SU-DHL-6 (cell line): Measurements from ENCODE around the gene SP7.

Experiments used
- EZH2phosphoT487 ChIP-seq: fragments of 200-600 bp; sonication (generic), shearing (Covaris generic); conservative IDR thresholded peaks from 2 replicates; pipeline ENCODE4 v1.6.1; 2018; ENCODE audit warnings: mild to moderate bottlenecking, antibody characterized with exemption, low read length, moderate library complexity, mixed read lengths
- TF ChIP-seq, protein P1 (sequence below): fragments of 200-600 bp; sonication (generic); IDR thresholded peaks from one replicate; pipeline ENCODE4 v1.5.1; 2017; ENCODE audit warnings: antibody characterized with exemption, mild to moderate bottlenecking, low read length, moderate library complexity; ENCODE audit not compliant: insufficient read depth, poor library complexity, severe bottlenecking

- TF ChIP-seq, protein P1, sequence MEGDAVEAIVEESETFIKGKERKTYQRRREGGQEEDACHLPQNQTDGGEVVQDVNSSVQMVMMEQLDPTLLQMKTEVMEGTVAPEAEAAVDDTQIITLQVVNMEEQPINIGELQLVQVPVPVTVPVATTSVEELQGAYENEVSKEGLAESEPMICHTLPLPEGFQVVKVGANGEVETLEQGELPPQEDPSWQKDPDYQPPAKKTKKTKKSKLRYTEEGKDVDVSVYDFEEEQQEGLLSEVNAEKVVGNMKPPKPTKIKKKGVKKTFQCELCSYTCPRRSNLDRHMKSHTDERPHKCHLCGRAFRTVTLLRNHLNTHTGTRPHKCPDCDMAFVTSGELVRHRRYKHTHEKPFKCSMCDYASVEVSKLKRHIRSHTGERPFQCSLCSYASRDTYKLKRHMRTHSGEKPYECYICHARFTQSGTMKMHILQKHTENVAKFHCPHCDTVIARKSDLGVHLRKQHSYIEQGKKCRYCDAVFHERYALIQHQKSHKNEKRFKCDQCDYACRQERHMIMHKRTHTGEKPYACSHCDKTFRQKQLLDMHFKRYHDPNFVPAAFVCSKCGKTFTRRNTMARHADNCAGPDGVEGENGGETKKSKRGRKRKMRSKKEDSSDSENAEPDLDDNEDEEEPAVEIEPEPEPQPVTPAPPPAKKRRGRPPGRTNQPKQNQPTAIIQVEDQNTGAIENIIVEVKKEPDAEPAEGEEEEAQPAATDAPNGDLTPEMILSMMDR: no peak
- TF ChIP-seq EZH2phosphoT487: no peak
Measured at GRCh38 chr12:53326460-53327185, 9.5 kb downstream of the SP7 start.
